GM06990 (cell line): ENCODE results near the gene RPRD1A.
A peak's percentile ranks its signal among the peaks of the same experiment; 100 is the strongest.

Source experiments
- DNase-seq: peaks from one replicate; pipeline ENCODE4 v3.0.0-alpha.2; 2011; ENCODE audit not compliant: insufficient read length; ENCODE audit errors: extremely low read depth
- H3K27me3 ChIP-seq: replicated peaks from 2 replicates; pipeline ENCODE4 v1.6.0; 2011; ENCODE audit warnings: low read length; ENCODE audit not compliant: control insufficient read depth, insufficient read depth
- H3K36me3 ChIP-seq: 2 replicates; pipeline ENCODE4 v1.5.1; 2011; ENCODE audit warnings: low read length; ENCODE audit not compliant: control insufficient read depth, insufficient read depth
- H3K4me3 ChIP-seq: replicated peaks from 2 replicates; pipeline ENCODE4 v1.5.1; 2011; ENCODE audit warnings: low read depth, mild to moderate bottlenecking, control low read depth, low read length
- TF ChIP-seq, protein P1 (sequence below): IDR thresholded peaks from 2 replicates; pipeline ENCODE4 v1.5.1; 2011; ENCODE audit warnings: low read length, control low read depth, mild to moderate bottlenecking, inconsistent platforms; ENCODE audit not compliant: insufficient read depth, poor library complexity, severe bottlenecking

RPRD1A gene

DNA sequence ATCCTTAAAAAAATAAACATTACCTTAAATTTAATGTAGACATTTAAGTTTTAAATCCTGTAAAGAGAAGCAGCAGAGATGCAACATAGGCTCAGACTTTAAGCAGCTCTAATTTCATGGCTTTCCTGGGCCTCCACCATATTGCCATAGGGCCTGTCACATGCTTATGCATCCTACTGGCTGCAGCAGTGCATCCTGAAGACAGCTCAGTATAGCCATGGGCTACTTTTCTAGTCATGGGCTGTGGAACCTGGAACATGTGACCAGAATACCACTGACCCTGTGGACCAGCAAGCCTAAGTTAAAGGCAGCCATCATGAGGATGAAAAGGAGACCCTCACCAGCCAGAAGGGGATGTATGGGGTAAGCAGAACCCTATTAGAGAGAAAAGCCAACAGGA is 84.2 kb downstream of the RPRD1A start:
- Histone ChIP-seq H3K4me3 (no peak overlapping the region), H3K36me3 (no peaks in the 10 kb centered on the region; the same call in 1 of the 2 replicates), H3K27me3 (no peaks in the 10 kb centered on the region)
- TF ChIP-seq, protein P1, sequence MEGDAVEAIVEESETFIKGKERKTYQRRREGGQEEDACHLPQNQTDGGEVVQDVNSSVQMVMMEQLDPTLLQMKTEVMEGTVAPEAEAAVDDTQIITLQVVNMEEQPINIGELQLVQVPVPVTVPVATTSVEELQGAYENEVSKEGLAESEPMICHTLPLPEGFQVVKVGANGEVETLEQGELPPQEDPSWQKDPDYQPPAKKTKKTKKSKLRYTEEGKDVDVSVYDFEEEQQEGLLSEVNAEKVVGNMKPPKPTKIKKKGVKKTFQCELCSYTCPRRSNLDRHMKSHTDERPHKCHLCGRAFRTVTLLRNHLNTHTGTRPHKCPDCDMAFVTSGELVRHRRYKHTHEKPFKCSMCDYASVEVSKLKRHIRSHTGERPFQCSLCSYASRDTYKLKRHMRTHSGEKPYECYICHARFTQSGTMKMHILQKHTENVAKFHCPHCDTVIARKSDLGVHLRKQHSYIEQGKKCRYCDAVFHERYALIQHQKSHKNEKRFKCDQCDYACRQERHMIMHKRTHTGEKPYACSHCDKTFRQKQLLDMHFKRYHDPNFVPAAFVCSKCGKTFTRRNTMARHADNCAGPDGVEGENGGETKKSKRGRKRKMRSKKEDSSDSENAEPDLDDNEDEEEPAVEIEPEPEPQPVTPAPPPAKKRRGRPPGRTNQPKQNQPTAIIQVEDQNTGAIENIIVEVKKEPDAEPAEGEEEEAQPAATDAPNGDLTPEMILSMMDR = no peak
- no peak for DNase-seq

DNA sequence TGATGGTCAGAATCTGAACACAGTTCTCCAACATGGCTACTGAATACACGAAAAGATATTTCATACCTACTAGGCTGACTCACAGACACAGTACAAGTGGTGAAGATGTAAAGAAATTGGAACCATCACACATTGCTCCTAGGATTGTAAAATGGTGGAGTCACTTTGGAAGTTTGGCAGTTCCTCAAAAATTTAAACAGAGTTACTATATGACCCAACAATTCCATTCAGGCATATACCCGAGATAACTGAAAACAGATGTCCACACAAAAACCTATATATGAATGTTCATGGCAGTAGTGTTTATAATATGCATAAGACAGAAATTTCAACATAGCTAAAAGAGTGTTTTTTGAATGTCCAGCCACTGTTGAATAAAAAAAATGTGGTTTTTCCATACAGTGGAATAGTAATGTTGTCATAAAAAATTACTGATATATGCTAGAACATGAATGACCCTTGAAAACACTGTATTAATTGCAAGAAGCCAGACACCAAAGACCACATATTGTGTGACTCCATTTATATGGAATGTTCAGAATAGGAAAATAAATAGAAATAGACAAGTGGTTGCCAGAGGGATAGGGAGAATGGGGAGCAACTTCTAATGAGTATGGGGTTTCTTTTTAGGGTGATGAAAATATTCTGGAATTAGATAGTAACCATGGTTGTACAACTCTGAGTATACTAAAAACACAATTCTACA is 84.8 kb downstream of the RPRD1A start:
- Histone ChIP-seq H3K4me3 (no peak overlapping the region), H3K27me3 (no peaks in the 10 kb centered on the region), H3K36me3 (peaks cover 3% of the 10 kb centered on the region)
- DNase-seq = no peak
- TF ChIP-seq, protein P1 = no peak

DNA sequence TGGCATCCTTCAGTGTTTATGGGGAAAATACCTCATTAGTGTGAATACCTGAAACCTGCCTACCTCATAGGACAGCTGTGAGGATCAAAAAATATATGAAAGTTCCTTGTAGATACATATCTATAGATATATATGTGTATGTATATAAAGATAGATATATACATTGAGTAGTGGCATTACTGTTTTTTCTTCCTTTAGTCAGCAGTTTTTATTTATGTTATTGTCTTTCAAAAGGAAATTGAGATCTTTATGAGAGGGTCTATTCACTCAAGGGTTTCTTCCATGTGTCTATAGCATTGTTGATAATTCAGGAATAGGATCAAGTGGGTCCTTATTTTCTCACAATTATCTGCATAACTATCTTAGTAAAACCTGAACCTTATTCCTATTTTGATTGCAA is 88.2 kb downstream of the RPRD1A start:
- TF ChIP-seq, protein P1 = no peak
- H3K27me3 ChIP-seq = no peaks in the 10 kb centered on the region
- peaks cover 4% of the 10 kb centered on the region for H3K36me3 ChIP-seq
- no peak for DNase-seq
- H3K4me3 ChIP-seq = no peak overlapping the region

DNA sequence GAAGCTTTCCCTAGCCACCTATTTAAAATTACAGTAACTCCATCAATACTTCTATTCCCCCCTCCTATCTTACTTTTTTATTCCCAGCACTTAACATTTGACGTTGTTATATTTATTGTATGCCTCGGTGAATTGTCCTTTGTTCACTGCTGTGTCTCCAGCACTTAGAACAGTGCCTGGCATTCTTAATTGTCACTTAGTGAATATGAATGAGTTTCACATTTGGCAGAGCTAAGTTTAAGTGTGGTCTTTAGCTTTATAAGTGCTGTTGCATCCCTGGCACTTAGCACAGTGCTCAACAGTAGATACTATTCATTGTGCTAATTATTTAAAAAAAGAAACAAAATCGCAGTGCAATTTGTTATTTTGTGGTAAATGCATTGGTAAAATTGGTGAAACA is 93.2 kb downstream of the RPRD1A start:
- DNase-seq = no peak
- Histone ChIP-seq H3K4me3 (no peak overlapping the region), H3K27me3 (no peaks in the 10 kb centered on the region), H3K36me3 (peaks cover 4% of the 10 kb centered on the region; the same call in 1 of the 2 replicates)
- TF ChIP-seq, protein P1 = no peak

DNA sequence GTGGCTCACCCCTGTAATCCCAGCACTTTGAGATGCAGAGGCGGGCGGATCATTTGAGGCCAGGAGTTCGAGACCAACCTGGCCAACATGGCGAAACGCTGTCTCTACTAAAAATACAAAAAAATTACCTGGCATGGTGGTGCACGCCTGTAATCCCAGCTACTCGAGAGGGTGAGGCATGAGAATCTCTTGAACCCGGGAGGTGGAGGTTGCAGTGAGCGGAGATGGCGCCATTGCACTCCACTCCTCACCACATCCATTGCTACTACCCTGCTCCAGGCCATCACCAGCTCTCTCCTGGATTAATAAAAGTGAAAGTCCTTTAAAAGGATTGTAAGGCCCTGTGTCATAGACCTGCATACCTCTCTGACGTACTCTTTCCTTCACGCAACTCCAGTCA is 93.7 kb downstream of the RPRD1A start:
- no peaks in the 10 kb centered on the region for H3K27me3 ChIP-seq
- no peak for DNase-seq
- H3K4me3 ChIP-seq = peak overlapping the region; percentile 73
- peaks cover 4% of the 10 kb centered on the region; the same call in 1 of the 2 replicates for H3K36me3 ChIP-seq
- TF ChIP-seq, protein P1 = no peak
